Gastroesophageal sphincter (tissue), 3 donors: ENCODE data around the gene DNAJC2.

ENCODE experiments used
- EP300 ChIP-seq: sonication (generic); formaldehyde crosslinking; IDR thresholded peaks from one replicate; pipeline ENCODE4 v1.6.1; 2017; ENCODE audit warnings: antibody characterized with exemption, mild to moderate bottlenecking
- POLR2AphosphoS5 ChIP-seq: sonication (generic); formaldehyde crosslinking; IDR thresholded peaks from one replicate; pipeline ENCODE4 v1.6.1; 2017; ENCODE audit warnings: antibody characterized with exemption
- TF ChIP-seq, protein P1 (sequence below), 4 experiments: fragments of 200-600 bp in 2 of 4; fragments of 450-650 bp in 2 of 4; sonication (generic) in 1 of 4; IDR thresholded peaks; one replicate each; pipeline ENCODE4 v1.5.1; 2017 to 2019; ENCODE audit warnings: antibody characterized with exemption in 4 of 4, mild to moderate bottlenecking in 2 of 4, moderate library complexity in 2 of 4

DNA sequence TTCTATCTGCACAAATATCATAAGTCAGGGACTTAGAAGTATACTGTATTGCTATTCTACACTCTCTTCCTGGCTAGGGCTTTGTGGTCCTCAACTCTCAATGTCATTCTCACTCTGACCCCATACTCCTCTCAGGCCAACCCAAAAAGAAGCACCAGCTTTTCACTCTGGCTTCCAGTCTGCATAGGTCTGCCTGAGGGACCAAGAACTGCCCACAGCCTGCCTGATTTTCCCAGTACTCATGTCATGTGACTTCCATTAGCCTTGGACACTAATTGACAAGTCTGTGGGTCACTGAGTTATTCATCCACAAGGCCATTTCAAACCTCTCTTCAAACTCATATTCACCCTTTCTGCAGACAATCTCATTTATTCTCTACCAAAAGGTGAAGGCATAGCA lies 27.6 kb downstream of the DNAJC2 start:
- TF ChIP-seq, protein P1, sequence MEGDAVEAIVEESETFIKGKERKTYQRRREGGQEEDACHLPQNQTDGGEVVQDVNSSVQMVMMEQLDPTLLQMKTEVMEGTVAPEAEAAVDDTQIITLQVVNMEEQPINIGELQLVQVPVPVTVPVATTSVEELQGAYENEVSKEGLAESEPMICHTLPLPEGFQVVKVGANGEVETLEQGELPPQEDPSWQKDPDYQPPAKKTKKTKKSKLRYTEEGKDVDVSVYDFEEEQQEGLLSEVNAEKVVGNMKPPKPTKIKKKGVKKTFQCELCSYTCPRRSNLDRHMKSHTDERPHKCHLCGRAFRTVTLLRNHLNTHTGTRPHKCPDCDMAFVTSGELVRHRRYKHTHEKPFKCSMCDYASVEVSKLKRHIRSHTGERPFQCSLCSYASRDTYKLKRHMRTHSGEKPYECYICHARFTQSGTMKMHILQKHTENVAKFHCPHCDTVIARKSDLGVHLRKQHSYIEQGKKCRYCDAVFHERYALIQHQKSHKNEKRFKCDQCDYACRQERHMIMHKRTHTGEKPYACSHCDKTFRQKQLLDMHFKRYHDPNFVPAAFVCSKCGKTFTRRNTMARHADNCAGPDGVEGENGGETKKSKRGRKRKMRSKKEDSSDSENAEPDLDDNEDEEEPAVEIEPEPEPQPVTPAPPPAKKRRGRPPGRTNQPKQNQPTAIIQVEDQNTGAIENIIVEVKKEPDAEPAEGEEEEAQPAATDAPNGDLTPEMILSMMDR (IDR thresholded peaks at IDR 0.05): no peak
- TF ChIP-seq POLR2AphosphoS5 (no peak), EP300 (no peak)
